Neural crest cell (in vitro differentiated cells): ENCODE data around the gene KLHDC4. TPM values are rescaled to one million over a fixed set of nuclear protein-coding genes. Genes with fewer than 3 reads are reported as not detected.

Experiments
- DNase-seq: peaks from one replicate; pipeline ENCODE4 v3.0.0; 2021; ENCODE audit warnings: low read depth, mixed read lengths, low spot score
- H3K27ac Mint-ChIP-seq: one replicate; pipeline ENCODE4 v1.8.0; 2021; ENCODE audit warnings: mild to moderate bottlenecking, mixed read lengths; ENCODE audit not compliant: unreplicated experiment
- H3K27me3 Mint-ChIP-seq: 2 replicates; pipeline ENCODE4 v1.8.0; 2021; ENCODE audit warnings: low read depth, mild to moderate bottlenecking, mixed read lengths
- H3K36me3 Mint-ChIP-seq: 2 replicates; pipeline ENCODE4 v1.8.0; 2021; ENCODE audit warnings: low read depth, mild to moderate bottlenecking, mixed read lengths
- H3K4me1 Mint-ChIP-seq: 2 replicates; pipeline ENCODE4 v1.8.0; 2021; ENCODE audit warnings: mixed read lengths
- H3K4me3 Mint-ChIP-seq: one replicate; pipeline ENCODE4 v1.8.0; 2021; ENCODE audit warnings: mild to moderate bottlenecking, mixed read lengths
- H3K9me3 Mint-ChIP-seq: 2 replicates; pipeline ENCODE4 v1.8.0; 2021; ENCODE audit warnings: mixed read lengths
- CTCF ChIP-seq: fragments of 200-600 bp; sonication (generic); conservative IDR thresholded peaks from 2 replicates; pipeline ENCODE4 v1.5.0; 2021; ENCODE audit warnings: antibody characterized with exemption, mild to moderate bottlenecking
- total RNA-seq: library from RNA; stranded (reverse); gene quantifications from 2 replicates; pipeline ENCODE4 v1.2.1, GENCODE V29; 2021

Gene KLHDC4
- total RNA-seq, 1 donor from 2014 or later = 57.0 TPM

GRCh38 chr16:87662254-87663204 lies 103.3 kb downstream of the KLHDC4 start:
- peak; percentile 14 for TF ChIP-seq CTCF
- Mint-ChIP-seq H3K4me3 (no peak overlapping the region), H3K27ac (no peak overlapping the region), H3K27me3 (peaks cover 17% of the 10 kb centered on the region), H3K36me3 (no peaks in the 10 kb centered on the region), H3K4me1 (no peaks in the 10 kb centered on the region), H3K9me3 (no peaks in the 10 kb centered on the region)
- DNase-seq = no peak

GRCh38 chr16:87661561-87661960 lies 104.2 kb downstream of the KLHDC4 start:
- no peaks in the 10 kb centered on the region for H3K36me3 Mint-ChIP-seq

GRCh38 chr16:87658564-87659225 lies 107.1 kb downstream of the KLHDC4 start:
- TF ChIP-seq CTCF = no peak
- H3K36me3 Mint-ChIP-seq = no peaks in the 10 kb centered on the region
- no peak for DNase-seq
- peaks cover 17% of the 10 kb centered on the region for H3K27me3 Mint-ChIP-seq
- no peak overlapping the region for H3K4me3 Mint-ChIP-seq
- H3K4me1 Mint-ChIP-seq = no peaks in the 10 kb centered on the region
- H3K27ac Mint-ChIP-seq = no peak overlapping the region
- peaks cover 2% of the 10 kb centered on the region for H3K9me3 Mint-ChIP-seq

More at GRCh38 chr16:87661561-87661960, 104.2 kb downstream of the KLHDC4 start:
- no peak for TF ChIP-seq CTCF
- no peak overlapping the region for H3K27ac Mint-ChIP-seq
- H3K4me3 Mint-ChIP-seq = no peak overlapping the region
- DNase-seq = peak; percentile 59
- peaks cover 2% of the 10 kb centered on the region for H3K9me3 Mint-ChIP-seq
- no peaks in the 10 kb centered on the region for H3K4me1 Mint-ChIP-seq
- peaks cover 17% of the 10 kb centered on the region for H3K27me3 Mint-ChIP-seq

Other genes starting within 250 kb of the KLHDC4 start
- gene JPH3, start 163.5 kb downstream of the KLHDC4 start, total RNA-seq = 9.1 and 9.5 TPM in 2 replicates
- 40.5 and 41.6 TPM in 2 replicates for gene SLC7A5, start 103.5 kb upstream of the KLHDC4 start, total RNA-seq
- not detected in 2 replicates for gene CA5A, start 170.5 kb upstream of the KLHDC4 start, total RNA-seq
- gene BANP, start 185.4 kb upstream of the KLHDC4 start, total RNA-seq = 34.0 and 39.1 TPM in 2 replicates